MCF 10A (cell line): ENCODE data around the gene PLD6. TPM values are rescaled to one million over a fixed set of nuclear protein-coding genes. Genes with fewer than 3 reads are reported as not detected.

ENCODE experiments used
- BruUV-seq: library from RNA; stranded (reverse); fragments of 400-500 nt; replicated peaks from 2 replicates; lab custom pipeline; 2021; lab: Mats Ljungman, UMichigan
- CTCF ChIA-PET: fragments of 300-600 bp; sonication (Branson Sonifier 250); formaldehyde crosslinking; extraction: SDS; loops from one replicate; lab custom pipeline; 2021; ENCODE audit warnings: antibody characterized with exemption, inconsistent platforms; lab: Yijun Ruan, JAX
- POLR2A ChIA-PET: fragments of 300-600, 350-650 bp; sonication (Branson Sonifier 250); formaldehyde crosslinking; extraction: SDS; loops from one replicate; lab custom pipeline; 2020; ENCODE audit warnings: antibody characterized with exemption, inconsistent platforms; lab: Yijun Ruan, JAX
- DNase-seq: peaks from one replicate; pipeline ENCODE4 v3.0.0-alpha.2; 2018; ENCODE audit not compliant: unreplicated experiment
- H3K27ac Mint-ChIP-seq: one replicate; pipeline ENCODE4 v1.8.0; 2022; ENCODE audit warnings: mild to moderate bottlenecking, low read depth, mixed read lengths; ENCODE audit not compliant: unreplicated experiment
- H3K27me3 Mint-ChIP-seq: one replicate; pipeline ENCODE4 v1.8.0; 2022; ENCODE audit warnings: mixed read lengths; ENCODE audit not compliant: insufficient read depth, unreplicated experiment
- H3K36me3 Mint-ChIP-seq: one replicate; pipeline ENCODE4 v1.8.0; 2022; ENCODE audit warnings: mild to moderate bottlenecking, moderate library complexity, mixed read lengths; ENCODE audit not compliant: insufficient read depth, unreplicated experiment
- H3K4me1 Mint-ChIP-seq: one replicate; pipeline ENCODE4 v1.8.0; 2022; ENCODE audit warnings: mixed read lengths; ENCODE audit not compliant: insufficient read depth, unreplicated experiment
- H3K4me3 Mint-ChIP-seq: one replicate; pipeline ENCODE4 v1.8.0; 2022; ENCODE audit warnings: mild to moderate bottlenecking, moderate library complexity, mixed read lengths; ENCODE audit not compliant: unreplicated experiment
- H3K9me3 Mint-ChIP-seq: one replicate; pipeline ENCODE4 v1.8.0; 2022; ENCODE audit warnings: mixed read lengths; ENCODE audit not compliant: unreplicated experiment
- CTCF ChIP-seq: fragments of 200-600 bp; IDR thresholded peaks from one replicate; pipeline ENCODE4 v1.8.0; 2022; ENCODE audit warnings: antibody characterized with exemption, mild to moderate bottlenecking; ENCODE audit not compliant: unreplicated experiment
- intact Hi-C: fragments of 100-400 bp; cut with micrococcal nuclease; formaldehyde crosslinking; loops from 2 replicates; pipeline ENCODE4 v1.14.1; 2022
- total RNA-seq: library from RNA; stranded (reverse); gene quantifications from 2 replicates; pipeline ENCODE4 v1.2.3, GENCODE V29; 2022

PLD6 gene
- total RNA-seq, 1 experiment from 2014 or later = 5.5 TPM

- ChIA-PET POLR2A (interaction anchor here (0.6 to 4.2 kb wide), 11 partner anchors 9 to 605 kb away, joined by 3 to 19 read pairs (median 3); partner anchors contain the start of gene COPS3), CTCF (interaction anchor here (0.7 to 1.2 kb wide), 3 partner anchors 175 to 236 kb away, joined by 3 read pairs; no protein-coding TSS in a partner anchor)
- peak overlapping the region; percentile 82 for H3K4me3 Mint-ChIP-seq
- BruUV-seq = no TSS peak
- no peak for DNase-seq
- no peaks in the 10 kb centered on the region for H3K9me3 Mint-ChIP-seq
- intact Hi-C loops = no loop called here
- TF ChIP-seq CTCF = no peak
- peak overlapping the region; percentile 100 for H3K27ac Mint-ChIP-seq
- peaks cover 13% of the 10 kb centered on the region for H3K4me1 Mint-ChIP-seq
- H3K27me3 Mint-ChIP-seq = no peaks in the 10 kb centered on the region
- H3K36me3 Mint-ChIP-seq = peaks cover 38% of the 10 kb centered on the region
Measured at GRCh38 chr17:17235212-17236174, 29.4 kb upstream of the PLD6 start.

GRCh38 chr17:17232303-17232621 is 26.1 kb upstream of the PLD6 start:
- H3K4me1 Mint-ChIP-seq = peaks cover 13% of the 10 kb centered on the region
- H3K27me3 Mint-ChIP-seq = no peaks in the 10 kb centered on the region
- intact Hi-C loops = no loop called here
- H3K9me3 Mint-ChIP-seq = no peaks in the 10 kb centered on the region
- no peak overlapping the region for H3K4me3 Mint-ChIP-seq
- ChIA-PET CTCF (interaction anchor here (0.5 kb wide), 1 partner anchor 42 kb away, joined by 3 read pairs; no protein-coding TSS in a partner anchor), POLR2A (interaction anchor here (0.7 to 0.8 kb wide), 2 partner anchors 46 to 951 kb away, joined by 3 to 4 read pairs; partner anchors contain the start of gene ALKBH5)
- no peak for DNase-seq
- no peak for TF ChIP-seq CTCF
- no peak overlapping the region for H3K27ac Mint-ChIP-seq
- H3K36me3 Mint-ChIP-seq = peaks cover 62% of the 10 kb centered on the region
- BruUV-seq = no TSS peak

- Mint-ChIP-seq H3K36me3 (peaks cover 64% of the 10 kb centered on the region), H3K9me3 (no peaks in the 10 kb centered on the region), H3K27ac (no peak overlapping the region), H3K4me1 (peaks cover 13% of the 10 kb centered on the region), H3K4me3 (no peak overlapping the region), H3K27me3 (no peaks in the 10 kb centered on the region)
- DNase-seq = no peak
- no TSS peak for BruUV-seq
- intact Hi-C loops = no loop called here
- CTCF ChIA-PET = interaction anchor here (0.5 kb wide), 1 partner anchor 42 kb away, joined by 3 read pairs; no protein-coding TSS in a partner anchor
- POLR2A ChIA-PET = no interaction called here
- no peak for TF ChIP-seq CTCF
Measured at GRCh38 chr17:17231621-17232302, 25.6 kb upstream of the PLD6 start.
